BLaER1 treated with 17β-estradiol and CSF1 and Interleukin-3, amounts not matched to agents 10 nM and 100 nM (cell line): ENCODE results near the gene SLC35D3.
"Not testable (repeated sequence)": the region's sequence is repeated elsewhere in the genome, so short reads cannot be mapped to it uniquely, and the experiment has no call there.

ENCODE experiments used
- H3K27ac ChIP-seq, 11 experiments: shearing (Covaris generic); formaldehyde crosslinking; 2 replicates each; pipeline ENCODE4 v1.8.1; 2022
- H3K27me3 ChIP-seq, 11 experiments: shearing (Covaris generic); formaldehyde crosslinking; 2 replicates each; pipeline ENCODE4 v1.8.1; 2022
- H3K36me3 ChIP-seq, 11 experiments: shearing (Covaris generic); formaldehyde crosslinking; 2 replicates each; pipeline ENCODE4 v1.8.1; 2022
- H3K4me1 ChIP-seq, 10 experiments: shearing (Covaris generic); formaldehyde crosslinking; 2 replicates each; pipeline ENCODE4 v1.8.1; 2022
- H3K4me2 ChIP-seq, 11 experiments: shearing (Covaris generic); formaldehyde crosslinking; 2 replicates each; pipeline ENCODE4 v1.8.1; 2022
- H3K4me3 ChIP-seq, 10 experiments: shearing (Covaris generic); formaldehyde crosslinking; 2 replicates each; pipeline ENCODE4 v1.8.1; 2022
- H3K9ac ChIP-seq, 11 experiments: shearing (Covaris generic); formaldehyde crosslinking; 2 replicates each; pipeline ENCODE4 v1.8.1; 2022
- H3K9me3 ChIP-seq, 11 experiments: shearing (Covaris generic); formaldehyde crosslinking; replicated peaks in 1 of 11; 2 replicates each; pipeline ENCODE4 v1.8.1; 2022
- H4K20me1 ChIP-seq, 11 experiments: shearing (Covaris generic); formaldehyde crosslinking; 2 replicates each; pipeline ENCODE4 v1.8.1; 2022
- Cebpa-rat ChIP-seq, 11 experiments: shearing (Covaris generic); IDR thresholded peaks; 2 replicates each; pipeline ENCODE4 v1.8.1; 2022

SLC35D3 gene

GRCh38 chr6:136964398-136964797 lies 42.3 kb downstream of the SLC35D3 start:
- H3K4me3 ChIP-seq: no peak overlapping the region
- H3K4me2 ChIP-seq: no peak overlapping the region
- no peak overlapping the region for H3K9ac ChIP-seq
- no peaks in the 10 kb centered on the region for H4K20me1 ChIP-seq
- no peak overlapping the region for H3K27ac ChIP-seq
- H3K9me3 ChIP-seq: no peaks in the 10 kb centered on the region
- TF ChIP-seq Cebpa-rat (IDR thresholded peaks at IDR 0.05): no peak
- no peaks in the 10 kb centered on the region for H3K36me3 ChIP-seq
- H3K4me1 ChIP-seq: peaks cover 10 to 20% (median 16%) of the 10 kb centered on the region in 10 experiments; a peak in 17 of 20 replicates
- no peaks in the 10 kb centered on the region for H3K27me3 ChIP-seq

- peak overlapping the region in 2 of 11 experiments; percentile 11 to 23; a peak in 2 of 22 replicates for H3K4me2 ChIP-seq
- H3K9me3 ChIP-seq: no peaks in the 10 kb centered on the region
- H3K4me3 ChIP-seq: no peak overlapping the region
- H3K9ac ChIP-seq: no peak overlapping the region
- no peak overlapping the region for H3K27ac ChIP-seq
- no peaks in the 10 kb centered on the region for H3K36me3 ChIP-seq
- peaks cover 2 to 4% (median 3%) of the 10 kb centered on the region in 10 experiments; a peak in 16 of 20 replicates for H3K4me1 ChIP-seq
- no peaks in the 10 kb centered on the region for H3K27me3 ChIP-seq
- TF ChIP-seq Cebpa-rat (IDR thresholded peaks at IDR 0.05): no peak
- H4K20me1 ChIP-seq: no peaks in the 10 kb centered on the region
Observed at GRCh38 chr6:136967876-136968752, 46.0 kb downstream of the SLC35D3 start.

GRCh38 chr6:136968837-136969236 lies 46.7 kb downstream of the SLC35D3 start:
- no peaks in the 10 kb centered on the region for H3K9me3 ChIP-seq
- TF ChIP-seq Cebpa-rat (IDR thresholded peaks at IDR 0.05): no peak

GRCh38 chr6:136969433-136969832 lies 47.3 kb downstream of the SLC35D3 start:
- TF ChIP-seq Cebpa-rat (IDR thresholded peaks at IDR 0.05): no peak
- Histone ChIP-seq H3K27ac (no peak overlapping the region), H3K4me1 (no peaks in the 10 kb centered on the region; a peak in 1 of 20 replicates), H3K9me3 (no peaks in the 10 kb centered on the region), H3K27me3 (no peaks in the 10 kb centered on the region), H4K20me1 (no peaks in the 10 kb centered on the region), H3K36me3 (no peaks in the 10 kb centered on the region), H3K4me2 (no peak overlapping the region), H3K4me3 (no peak overlapping the region), H3K9ac (no peak overlapping the region)

More at GRCh38 chr6:136968837-136969236, 46.7 kb downstream of the SLC35D3 start:
- H3K9ac ChIP-seq: no peak overlapping the region
- no peak overlapping the region for H3K4me2 ChIP-seq
- no peaks in the 10 kb centered on the region; a peak in 1 of 20 replicates for H3K4me1 ChIP-seq
- no peaks in the 10 kb centered on the region for H3K27me3 ChIP-seq
- no peak overlapping the region for H3K4me3 ChIP-seq
- no peaks in the 10 kb centered on the region for H3K36me3 ChIP-seq
- H4K20me1 ChIP-seq: no peaks in the 10 kb centered on the region
- no peak overlapping the region for H3K27ac ChIP-seq

- no peaks in the 10 kb centered on the region for H3K9me3 ChIP-seq
- no peaks in the 10 kb centered on the region; a peak in 1 of 20 replicates for H3K4me1 ChIP-seq
- H3K4me3 ChIP-seq: no peak overlapping the region
- H3K36me3 ChIP-seq: no peaks in the 10 kb centered on the region
- H3K27me3 ChIP-seq: no peaks in the 10 kb centered on the region
- H3K4me2 ChIP-seq: no peak overlapping the region
- no peaks in the 10 kb centered on the region for H4K20me1 ChIP-seq
- TF ChIP-seq Cebpa-rat (IDR thresholded peaks at IDR 0.05): no peak
- no peak overlapping the region for H3K9ac ChIP-seq
- H3K27ac ChIP-seq: no peak overlapping the region
Observed at GRCh38 chr6:136969930-136970329, 47.8 kb downstream of the SLC35D3 start.

GRCh38 chr6:136971609-136972008 lies 49.5 kb downstream of the SLC35D3 start:
- Histone ChIP-seq H3K4me1 (no peaks in the 10 kb centered on the region), H3K27ac (no peak overlapping the region), H3K4me3 (no peak overlapping the region), H3K4me2 (no peak overlapping the region), H3K36me3 (no peaks in the 10 kb centered on the region), H3K9me3 (no peaks in the 10 kb centered on the region), H3K9ac (no peak overlapping the region), H3K27me3 (no peaks in the 10 kb centered on the region), H4K20me1 (no peaks in the 10 kb centered on the region)
- no peak for TF ChIP-seq Cebpa-rat (IDR thresholded peaks at IDR 0.05)

- H4K20me1 ChIP-seq, H3K9ac ChIP-seq, H3K36me3 ChIP-seq, H3K4me3 ChIP-seq, H3K9me3 ChIP-seq, H3K27ac ChIP-seq, H3K4me1 ChIP-seq, H3K4me2 ChIP-seq, H3K27me3 ChIP-seq: not testable (repeated sequence)
Observed at GRCh38 chr6:136973781-136974180, 51.7 kb downstream of the SLC35D3 start.
